ENCODE data around the gene KRT25.
"Not testable (repeated sequence)": the region's sequence is repeated elsewhere in the genome, so short reads cannot be mapped to it uniquely, and the experiment has no call there.

The KRT25 gene

GRCh38 chr17:40751065-40751464 is 4.1 kb downstream of the KRT25 start:
- DNase-seq, result peak; percentile 21

- DNase-seq, result no peak
Measured at GRCh38 chr17:40750391-40750790, 4.7 kb downstream of the KRT25 start.

- DNase-seq, result not testable (repeated sequence)
Measured at GRCh38 chr17:40748666-40749065, 6.5 kb downstream of the KRT25 start.

- DNase-seq, result no peak
Measured at GRCh38 chr17:40738553-40738952, 16.6 kb downstream of the KRT25 start.

DNA sequence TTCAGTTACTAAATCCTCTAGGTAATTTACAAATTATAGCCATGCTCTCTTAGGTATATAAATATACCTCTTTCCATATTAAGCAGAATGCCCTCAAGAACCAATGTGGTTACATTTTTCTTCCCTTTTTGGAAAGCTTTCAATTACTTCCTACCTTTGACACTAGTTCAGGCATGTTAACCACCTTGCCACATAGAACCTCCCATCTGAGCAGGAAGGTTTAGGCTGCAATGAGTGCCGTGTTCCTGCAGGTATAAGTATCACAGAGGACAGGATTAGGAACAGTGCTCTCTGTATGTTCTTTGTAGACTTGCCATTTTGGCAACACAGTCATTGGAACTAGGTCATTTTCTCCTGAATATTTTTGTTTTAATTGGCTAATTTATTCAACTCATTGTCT is 20.1 kb downstream of the KRT25 start:
- DNase-seq, result no peak

- no peak for DNase-seq
Measured at GRCh38 chr17:40734018-40734417, 21.1 kb downstream of the KRT25 start.

- DNase-seq, result no peak
Measured at GRCh38 chr17:40730970-40731369, 24.2 kb downstream of the KRT25 start.

DNA sequence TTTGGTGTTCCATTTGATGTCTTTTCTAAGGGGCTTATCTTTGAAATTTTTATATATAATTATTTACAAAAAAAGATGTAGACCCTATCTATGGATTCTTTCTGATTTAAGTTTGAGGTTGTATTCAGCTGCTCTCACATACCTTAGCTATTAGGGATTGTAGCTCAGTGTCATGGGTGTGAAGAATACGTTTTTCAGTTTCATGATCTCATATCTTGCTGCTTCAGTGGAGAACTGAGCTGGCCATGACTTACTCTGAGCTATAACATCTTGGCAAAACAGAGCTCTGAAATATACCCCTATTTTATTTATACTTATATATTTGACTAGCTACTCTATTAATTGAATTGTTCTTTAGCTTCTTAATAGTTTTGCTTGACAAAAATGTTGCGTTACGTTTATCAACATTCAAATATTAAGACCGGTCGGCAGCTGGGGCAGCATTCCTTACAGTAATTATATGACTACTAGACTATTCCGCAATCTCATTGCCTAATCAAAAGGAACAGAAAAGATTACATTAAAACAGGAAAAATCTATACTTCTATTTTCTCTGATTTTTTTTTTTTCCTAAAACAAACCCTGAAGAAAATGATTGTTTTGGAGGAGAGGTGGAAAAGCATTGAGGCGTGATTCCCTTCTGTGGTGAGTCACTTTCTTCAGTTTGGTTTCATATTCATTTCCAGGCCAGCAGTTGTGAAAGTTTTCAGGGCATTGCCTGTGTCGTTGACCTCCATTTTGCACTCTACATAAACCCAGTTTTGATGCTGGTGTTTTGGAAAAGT is 27.5 kb downstream of the KRT25 start:
- DNase-seq, result no peak

GRCh38 chr17:40726919-40727318 is 28.2 kb downstream of the KRT25 start:
- DNase-seq, result no peak

DNA sequence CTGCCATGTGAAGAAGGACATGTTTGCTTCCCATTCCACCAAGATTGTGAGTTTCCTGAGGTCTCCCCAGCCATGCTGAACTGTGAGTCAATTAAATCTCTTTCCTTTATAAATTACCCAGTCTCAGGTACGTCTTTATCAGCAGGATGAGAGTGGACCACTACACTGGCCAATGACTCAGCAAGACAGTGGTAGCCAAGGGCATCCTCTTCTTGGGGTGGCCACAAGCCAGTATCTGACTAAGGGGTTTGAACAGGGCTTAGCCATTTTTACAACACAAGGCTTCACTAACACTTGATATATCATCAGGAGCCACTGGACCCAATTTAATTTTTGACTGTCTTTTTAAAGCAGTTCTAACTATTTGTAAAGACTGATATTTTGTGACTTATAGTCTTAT is 30.5 kb downstream of the KRT25 start:
- no peak for DNase-seq

GRCh38 chr17:40722241-40722640 is 32.9 kb downstream of the KRT25 start:
- DNase-seq, result no peak

DNA sequence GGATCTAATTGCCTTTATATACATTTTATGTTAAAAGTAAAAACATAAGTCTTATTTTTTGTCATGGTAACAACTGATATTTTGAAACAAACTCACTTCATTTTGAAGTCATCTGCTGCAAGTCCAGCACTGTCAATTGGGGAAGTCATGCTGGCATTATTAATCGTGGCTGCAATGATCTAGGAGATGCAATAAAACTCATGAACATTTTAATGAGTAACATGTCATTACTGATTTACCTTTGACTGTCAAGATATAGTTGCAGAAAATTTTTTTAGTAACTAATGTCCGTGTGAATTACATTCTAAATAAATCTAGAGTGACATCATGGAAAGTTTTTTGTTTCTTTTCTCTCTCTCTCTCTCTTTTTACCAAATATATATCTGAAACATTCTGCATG is 34.2 kb downstream of the KRT25 start:
- DNase-seq, result no peak

GRCh38 chr17:40718930-40719329 is 36.2 kb downstream of the KRT25 start:
- no peak for DNase-seq

GRCh38 chr17:40717776-40718175 is 37.4 kb downstream of the KRT25 start:
- DNase-seq, result no peak

DNA sequence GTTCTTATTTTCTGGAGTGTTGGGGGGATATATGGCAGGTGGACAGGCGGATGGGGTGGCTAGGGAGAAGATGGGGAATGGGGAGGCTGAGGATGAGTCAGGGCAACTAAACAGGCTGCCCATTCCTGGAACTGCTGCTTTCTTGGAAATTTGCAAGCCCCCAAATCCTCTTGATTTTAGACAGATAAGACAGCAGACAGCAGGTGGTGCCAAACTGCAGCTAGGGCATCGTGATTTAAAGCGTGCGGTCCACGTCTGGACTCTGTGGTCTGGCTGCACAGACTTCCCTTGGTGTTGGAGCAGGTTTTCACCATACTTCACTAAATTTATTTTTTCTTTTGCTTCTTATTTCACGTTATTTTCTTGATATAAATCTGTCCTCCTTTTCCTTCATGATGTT is 40.7 kb downstream of the KRT25 start:
- DNase-seq, result no peak

DNA sequence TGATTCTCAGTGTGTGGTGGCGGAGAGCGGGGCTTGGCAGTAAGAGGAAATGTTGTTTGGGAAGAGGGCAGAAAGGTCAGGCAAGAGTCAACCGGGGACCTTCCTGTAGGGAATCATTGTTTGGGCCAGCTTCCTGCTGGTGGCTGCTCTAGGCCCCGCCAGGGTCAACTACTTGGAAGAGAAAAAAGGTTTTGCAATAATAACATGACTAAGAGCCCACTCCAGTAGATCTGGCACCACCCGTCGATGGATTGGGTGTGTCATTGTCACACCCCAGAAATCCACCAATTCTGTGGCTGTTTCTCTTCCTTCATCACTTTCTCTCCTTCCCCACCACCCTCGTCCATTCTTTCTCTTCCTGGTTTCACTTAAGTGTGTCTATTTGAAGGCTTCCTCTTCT is 47.4 kb downstream of the KRT25 start:
- no peak for DNase-seq

GRCh38 chr17:40705584-40705983 is 49.5 kb downstream of the KRT25 start:
- no peak for DNase-seq

- DNase-seq, result no peak
Measured at GRCh38 chr17:40703652-40704051, 51.5 kb downstream of the KRT25 start, which contains the start of gene KRT24. KRT24 (minus strand) TSS chr17:40703752; CDS start chr17:40703693, 59 bp downstream.

- no peak for DNase-seq
Measured at GRCh38 chr17:40702271-40702670, 52.9 kb downstream of the KRT25 start.

DNA sequence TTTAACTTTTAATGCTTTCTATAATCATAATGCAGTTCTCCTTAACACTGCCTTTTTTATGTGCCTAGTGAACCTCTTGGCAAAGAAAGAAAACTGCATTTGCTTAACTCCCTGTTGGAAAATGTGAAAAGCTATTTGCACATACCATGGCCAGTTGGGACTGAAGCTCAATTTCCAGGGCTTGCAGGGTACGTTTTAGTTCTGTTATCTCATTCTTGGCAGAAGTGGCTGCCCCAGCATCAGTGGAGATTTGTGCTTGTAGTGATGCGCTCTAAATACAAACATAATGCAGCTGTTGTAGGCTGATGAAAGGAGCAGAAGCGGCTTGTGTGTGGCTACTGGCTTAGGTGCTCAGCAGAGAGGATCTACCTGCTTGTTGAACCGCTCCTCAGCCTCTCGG is 55.3 kb downstream of the KRT25 start:
- peak; percentile 53 for DNase-seq

DNA sequence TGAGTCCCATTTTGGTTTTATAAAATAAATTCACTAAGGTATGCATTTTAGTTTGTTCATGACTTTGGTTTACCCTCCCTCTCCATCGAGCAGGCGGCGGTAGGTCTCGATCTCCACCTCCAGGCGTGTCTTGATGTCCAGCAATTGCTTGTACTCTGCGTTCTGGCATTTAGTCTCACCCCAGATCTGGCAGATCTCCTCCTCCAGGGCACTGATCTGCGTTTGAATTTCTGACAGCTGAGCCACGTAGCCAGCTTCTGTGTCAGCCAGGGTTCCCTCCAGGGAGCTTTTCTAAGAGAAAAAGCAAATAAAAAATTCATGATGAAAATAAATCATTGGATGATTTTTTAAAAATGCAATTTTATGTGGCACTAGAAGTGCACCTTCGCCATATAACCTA is 55.8 kb downstream of the KRT25 start:
- peak; percentile 58 for DNase-seq

Data from right hindlimb (tissue), 1 donor.